ENCODE data around the gene VEGFA.

- no peak for TF ChIP-seq YY1 (IDR thresholded peaks at IDR 0.05; ENCODE audit: insufficient read depth, insufficient read length)
- no peak for TF ChIP-seq SUZ12 (IDR thresholded peaks at IDR 0.05; ENCODE audit: extremely low read depth, insufficient read depth, insufficient read length)
- TF ChIP-seq ZNF274 (IDR thresholded peaks at IDR 0.05; ENCODE audit: low read depth, low read length) = no peak
Observed at GRCh38 chr6:43800298-43800623, 30.2 kb downstream of the VEGFA start.

Data from NT2/D1 (cell line).